A549 treated with AZD9567 at 1 μM for 4 hours (cell line): ENCODE results near the gene CCP110. TPM values are rescaled to one million over a fixed set of nuclear protein-coding genes. Genes with fewer than 3 reads are reported as not detected.

Experiments
- total RNA-seq: library from RNA; stranded (reverse); fragments of 200-300 nt; extraction: Qiagen RNA extraction; gene quantifications from 5 replicates; pipeline ENCODE4 v1.2.3, GENCODE V29; 2022; ENCODE audit not compliant: insufficient read depth

Gene CCP110
- total RNA-seq = 7.5 to 10.3 TPM (median 10.1 TPM) in 5 replicates

DNA sequence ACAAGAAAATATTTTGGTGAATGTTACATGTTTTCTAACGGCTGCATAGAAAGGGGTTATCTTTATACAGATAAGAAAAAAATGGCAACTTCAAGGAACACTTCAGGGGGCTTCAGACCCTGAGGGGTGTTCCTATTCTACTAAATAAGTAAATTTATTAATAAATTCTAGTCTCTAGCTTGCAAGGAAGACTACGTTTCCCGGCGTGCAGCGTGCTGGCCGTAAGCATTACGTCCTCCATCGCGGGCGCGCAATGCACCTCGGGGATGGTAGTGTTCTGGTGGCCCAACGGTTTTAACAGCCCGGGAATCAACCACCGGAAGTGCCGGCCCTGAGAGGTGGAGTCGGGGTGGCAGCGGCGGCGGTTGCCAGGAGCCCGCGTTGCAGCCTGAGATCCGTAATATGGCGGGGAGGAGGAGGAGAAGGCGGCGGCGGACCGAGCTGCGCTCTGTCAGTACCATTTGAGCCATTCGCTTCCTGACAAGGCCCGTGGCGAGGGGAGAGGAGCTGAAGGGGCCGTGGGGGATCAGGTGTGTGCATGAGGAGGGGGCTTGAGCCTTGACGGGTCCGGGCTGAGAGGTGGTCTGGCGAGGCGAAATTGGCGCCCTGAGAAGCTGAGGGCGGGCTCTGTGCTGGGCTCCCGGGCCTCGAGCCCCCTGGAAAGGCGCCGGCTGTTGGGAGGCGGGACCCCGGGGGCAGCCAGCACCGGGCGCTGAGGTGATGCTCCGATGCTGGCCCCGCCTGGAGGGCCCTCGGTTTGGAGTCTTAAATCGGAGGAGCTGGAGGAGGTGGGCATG is at the start of gene CCP110:
TSS of gene CCP110 (plus strand) at position 384 of the 797 bp plus-strand sequence. CDS start 3,940 bp downstream, outside the sequence.

GRCh38 chr16:19521471-19522396 is 2.0 kb upstream of the CCP110 start, which contains the start of gene GDE1:
Gene GDE1 (minus strand): TSS chr16:19522098. CDS start chr16:19521964, 134 bp downstream.

GRCh38 chr16:19555186-19555937 is 31.6 kb downstream of the CCP110 start, which contains the start of gene VPS35L:
Gene VPS35L (plus strand): TSS chr16:19555703. CDS start chr16:19555730, 27 bp downstream.

Other genes starting within 250 kb of the CCP110 start
- gene CLEC19A, start 238.2 kb upstream of the CCP110 start, total RNA-seq = 0.05 to 0.12 TPM (median 0.09 TPM) in 4 of 5 replicates, not detected in the other
- gene TMC5, start 106.1 kb upstream of the CCP110 start, total RNA-seq = 3.2 to 5.8 TPM (median 4.7 TPM) in 5 replicates
- gene GDE1, start 1.8 kb upstream of the CCP110 start, total RNA-seq = 70.5 to 80.9 TPM (median 73.0 TPM) in 5 replicates
- 27.0 to 38.7 TPM (median 27.7 TPM) in 5 replicates for gene VPS35L, start 31.8 kb downstream of the CCP110 start, total RNA-seq
- gene KNOP1, start 194.3 kb downstream of the CCP110 start, total RNA-seq = 27.9 to 46.7 TPM (median 43.4 TPM) in 5 replicates
- 5.9 to 11.3 TPM (median 10.2 TPM) in 5 replicates for gene IQCK, start 194.3 kb downstream of the CCP110 start, total RNA-seq